GM19193 (cell line): ENCODE measurements around the gene FAM98B.

Source experiments
- POLR2A ChIP-seq: IDR thresholded peaks from 4 replicates; pipeline ENCODE4 v1.6.1; 2011; ENCODE audit not compliant: insufficient read depth, insufficient read length; ENCODE audit errors: extremely low read depth

FAM98B gene

GRCh38 chr15:38536201-38536676 lies 82.3 kb downstream of the FAM98B start:
- no peak for TF ChIP-seq POLR2A
